ENCODE measurements around the gene TRMT1. TPM values are rescaled to one million over a fixed set of nuclear protein-coding genes. Genes with fewer than 3 reads are reported as not detected.

The TRMT1 gene
- total RNA-seq, 1 experiment from 2014 or later, result 106 TPM

GRCh38 chr19:13115936-13116281 lies 631 bp downstream of the TRMT1 start:
- peak overlapping the region; percentile 96 for H3K4me3 Mint-ChIP-seq
- ChIA-PET POLR2A (interaction anchor here (1.8 kb wide), 1 partner anchor 37 kb away, joined by 4 read pairs; no protein-coding TSS in a partner anchor), CTCF (interaction anchor here (2.0 to 3.7 kb wide), 2 partner anchors 11 to 21 kb away, joined by 5 to 16 read pairs; no protein-coding TSS in a partner anchor)
- peaks cover 11% of the 10 kb centered on the region; the same call in 1 of the 2 replicates for H3K36me3 Mint-ChIP-seq
- H3K9me3 Mint-ChIP-seq, result no peaks in the 10 kb centered on the region
- no peak for DNase-seq (ENCODE audit: low spot score)
- ATAC-seq, result no peak
- peak overlapping the region; percentile 98 for H3K27ac Mint-ChIP-seq
- peaks cover 34% of the 10 kb centered on the region for H3K4me1 Mint-ChIP-seq
- TF ChIP-seq ZNF671 (CRISPR knock-in tag; IDR thresholded peaks at IDR 0.05), result no peak
- no peak for TF ChIP-seq MXD4 (CRISPR knock-in tag; IDR thresholded peaks at IDR 0.05; ENCODE audit: borderline replicate concordance)
- no peak for TF ChIP-seq TCF7 (CRISPR knock-in tag; IDR thresholded peaks at IDR 0.05; ENCODE audit: low read depth)
- TF ChIP-seq, protein P1, sequence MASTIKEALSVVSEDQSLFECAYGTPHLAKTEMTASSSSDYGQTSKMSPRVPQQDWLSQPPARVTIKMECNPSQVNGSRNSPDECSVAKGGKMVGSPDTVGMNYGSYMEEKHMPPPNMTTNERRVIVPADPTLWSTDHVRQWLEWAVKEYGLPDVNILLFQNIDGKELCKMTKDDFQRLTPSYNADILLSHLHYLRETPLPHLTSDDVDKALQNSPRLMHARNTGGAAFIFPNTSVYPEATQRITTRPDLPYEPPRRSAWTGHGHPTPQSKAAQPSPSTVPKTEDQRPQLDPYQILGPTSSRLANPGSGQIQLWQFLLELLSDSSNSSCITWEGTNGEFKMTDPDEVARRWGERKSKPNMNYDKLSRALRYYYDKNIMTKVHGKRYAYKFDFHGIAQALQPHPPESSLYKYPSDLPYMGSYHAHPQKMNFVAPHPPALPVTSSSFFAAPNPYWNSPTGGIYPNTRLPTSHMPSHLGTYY (CRISPR knock-in tag; IDR thresholded peaks at IDR 0.05), result no peak
- 0 out of 2 replicates have a peak, but pooled peaks have one; percentile 8 for TF ChIP-seq FOXP4 (CRISPR knock-in tag; IDR thresholded peaks at IDR 0.05)
- TF ChIP-seq HMGXB4 (CRISPR knock-in tag; IDR thresholded peaks at IDR 0.05), result no peak
- TF ChIP-seq ZNF138 (CRISPR knock-in tag; conservative IDR thresholded peaks at IDR 0.05), result no peak
- no peak for TF ChIP-seq NFE2L1 (CRISPR knock-in tag; IDR thresholded peaks at IDR 0.05)
- TF ChIP-seq ARID4B (CRISPR knock-in tag; IDR thresholded peaks at IDR 0.05; ENCODE audit: borderline replicate concordance), result 0 out of 2 replicates have a peak, but pooled peaks have one; percentile 3
- TF ChIP-seq, protein P2, sequence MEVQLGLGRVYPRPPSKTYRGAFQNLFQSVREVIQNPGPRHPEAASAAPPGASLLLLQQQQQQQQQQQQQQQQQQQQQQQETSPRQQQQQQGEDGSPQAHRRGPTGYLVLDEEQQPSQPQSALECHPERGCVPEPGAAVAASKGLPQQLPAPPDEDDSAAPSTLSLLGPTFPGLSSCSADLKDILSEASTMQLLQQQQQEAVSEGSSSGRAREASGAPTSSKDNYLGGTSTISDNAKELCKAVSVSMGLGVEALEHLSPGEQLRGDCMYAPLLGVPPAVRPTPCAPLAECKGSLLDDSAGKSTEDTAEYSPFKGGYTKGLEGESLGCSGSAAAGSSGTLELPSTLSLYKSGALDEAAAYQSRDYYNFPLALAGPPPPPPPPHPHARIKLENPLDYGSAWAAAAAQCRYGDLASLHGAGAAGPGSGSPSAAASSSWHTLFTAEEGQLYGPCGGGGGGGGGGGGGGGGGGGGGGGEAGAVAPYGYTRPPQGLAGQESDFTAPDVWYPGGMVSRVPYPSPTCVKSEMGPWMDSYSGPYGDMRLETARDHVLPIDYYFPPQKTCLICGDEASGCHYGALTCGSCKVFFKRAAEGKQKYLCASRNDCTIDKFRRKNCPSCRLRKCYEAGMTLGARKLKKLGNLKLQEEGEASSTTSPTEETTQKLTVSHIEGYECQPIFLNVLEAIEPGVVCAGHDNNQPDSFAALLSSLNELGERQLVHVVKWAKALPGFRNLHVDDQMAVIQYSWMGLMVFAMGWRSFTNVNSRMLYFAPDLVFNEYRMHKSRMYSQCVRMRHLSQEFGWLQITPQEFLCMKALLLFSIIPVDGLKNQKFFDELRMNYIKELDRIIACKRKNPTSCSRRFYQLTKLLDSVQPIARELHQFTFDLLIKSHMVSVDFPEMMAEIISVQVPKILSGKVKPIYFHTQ (CRISPR knock-in tag; IDR thresholded peaks at IDR 0.05), result no peak
- no peak for TF ChIP-seq TP53 (CRISPR knock-in tag; IDR thresholded peaks at IDR 0.05)
- no peak for TF ChIP-seq OVOL2 (CRISPR knock-in tag; IDR thresholded peaks at IDR 0.05; ENCODE audit: borderline replicate concordance)
- no peak for TF ChIP-seq NR3C1 (CRISPR knock-in tag; conservative IDR thresholded peaks at IDR 0.05; ENCODE audit: low read depth)
- no peak for TF ChIP-seq SMAD3 (CRISPR knock-in tag; IDR thresholded peaks at IDR 0.05; ENCODE audit: borderline replicate concordance)
- no peaks in the 10 kb centered on the region; the same call in 1 of the 2 replicates for H3K27me3 Mint-ChIP-seq (ENCODE audit: low read depth)

Measured in WTC11 (cell line).